RPMI8226 (cell line): Measurements from ENCODE around the gene VTI1A.

Experiments
- DNase-seq: peaks from one replicate; pipeline ENCODE4 v3.0.0-alpha.2; 2015

Gene VTI1A

GRCh38 chr10:112766636-112767035 is 319.6 kb downstream of the VTI1A start:
- no peak for DNase-seq

- DNase-seq, result no peak
These were observed 320.1 kb downstream of the VTI1A start for GRCh38 chr10:112767156-112767555.

GRCh38 chr10:112768121-112768520 is 321.1 kb downstream of the VTI1A start:
- DNase-seq, result no peak

- no peak for DNase-seq
These were observed 322.1 kb downstream of the VTI1A start for GRCh38 chr10:112769081-112769480.

GRCh38 chr10:112769611-112770370 is 322.8 kb downstream of the VTI1A start:
- DNase-seq, result no peak

GRCh38 chr10:112771733-112772132 is 324.7 kb downstream of the VTI1A start:
- no peak for DNase-seq

- DNase-seq, result no peak
These were observed 326.8 kb downstream of the VTI1A start for GRCh38 chr10:112773783-112774182.

GRCh38 chr10:112774210-112774609 is 327.2 kb downstream of the VTI1A start:
- DNase-seq, result no peak

GRCh38 chr10:112774798-112775197 is 327.8 kb downstream of the VTI1A start:
- DNase-seq, result no peak

- DNase-seq, result no peak
These were observed 328.4 kb downstream of the VTI1A start for GRCh38 chr10:112775381-112775780.

GRCh38 chr10:112775892-112776674 is 329.1 kb downstream of the VTI1A start:
- DNase-seq, result no peak

- no peak for DNase-seq
These were observed 331.6 kb downstream of the VTI1A start for GRCh38 chr10:112778579-112778978.

- DNase-seq, result no peak
These were observed 332.2 kb downstream of the VTI1A start for GRCh38 chr10:112779025-112779770.

- no peak for DNase-seq
These were observed 335.3 kb downstream of the VTI1A start for GRCh38 chr10:112782200-112782907.

GRCh38 chr10:112783351-112784021 is 336.5 kb downstream of the VTI1A start:
- no peak for DNase-seq

- no peak for DNase-seq
These were observed 337.0 kb downstream of the VTI1A start for GRCh38 chr10:112784022-112784461.

GRCh38 chr10:112785089-112785488 is 338.1 kb downstream of the VTI1A start:
- no peak for DNase-seq

GRCh38 chr10:112789248-112789647 is 342.2 kb downstream of the VTI1A start:
- DNase-seq, result no peak

- no peak for DNase-seq
These were observed 343.0 kb downstream of the VTI1A start for GRCh38 chr10:112790030-112790429.

- no peak for DNase-seq
These were observed 343.9 kb downstream of the VTI1A start for GRCh38 chr10:112790921-112791320.

- no peak for DNase-seq
These were observed 344.4 kb downstream of the VTI1A start for GRCh38 chr10:112791447-112791846.
